K562 (cell line): ENCODE data around the gene CPLANE2. TPM values are rescaled to one million over a fixed set of nuclear protein-coding genes. Genes with fewer than 3 reads are reported as not detected.

Source experiments
- ATAC-seq: fragments of 200-7000 bp; cut with Tn5 transposase; 3 replicates; pipeline ENCODE4 v1.9.1; 2020; ENCODE audit warnings: moderate library complexity
- BruUV-seq: library from RNA; stranded (reverse); fragments of 400-500 nt; replicated peaks from 2 replicates; lab custom pipeline; 2021; lab: Mats Ljungman, UMichigan
- CTCF ChIA-PET: fragments of 300-600 bp; formaldehyde crosslinking; extraction: SDS; loops from one replicate; lab custom pipeline; 2021; ENCODE audit warnings: low intra/inter-chr PET ratio; lab: Yijun Ruan, JAX
- POLR2A ChIA-PET: fragments of 300-600, 350-650 bp; sonication (Branson Sonifier 250); formaldehyde crosslinking; extraction: SDS; loops from one replicate; lab custom pipeline; 2021; ENCODE audit warnings: antibody characterized with exemption, inconsistent platforms; lab: Yijun Ruan, JAX
- DNase-seq, 4 experiments: peaks; one replicate each; pipeline versions ENCODE4 v3.0.0 to v3.0.0-alpha.2; 2011 to 2018; ENCODE audit warnings: low spot score in 3 of 4, mixed read lengths in 3 of 4; ENCODE audit errors: extremely low read depth in 1 of 4
- FAIRE-seq: peaks from 2 replicates; lab custom pipeline; 2011; peaks lifted over from hg19 to GRCh38; lab: Jason Lieb, UNC
- H2AFZ ChIP-seq: 2 replicates; pipeline ENCODE4 v1.6.0; 2011; ENCODE audit warnings: low read depth, low read length, control low read depth, inconsistent platforms
- H3K27ac ChIP-seq: fragments of 200-600 bp; 3 replicates; pipeline ENCODE4 v1.8.0; 2011; ENCODE audit warnings: low read depth, mild to moderate bottlenecking, control low read depth, inconsistent platforms, low read length, moderate library complexity, mixed read lengths; ENCODE audit errors: extremely low read depth
- H3K27me3 ChIP-seq, 2 experiments: fragments of 300-600 bp in 1 of 2; 2 replicates in 1 of 2; 3 replicates in 1 of 2; pipeline versions ENCODE4 v1.6.0 to v1.8.0; 2011; ENCODE audit warnings: inconsistent platforms in 2 of 2, low read length in 2 of 2, mild to moderate bottlenecking in 1 of 2, mixed read lengths in 1 of 2, moderate library complexity in 1 of 2; ENCODE audit not compliant: control insufficient read depth in 2 of 2, insufficient read depth in 2 of 2
- H3K36me3 ChIP-seq: fragments of 300-600 bp; 3 replicates; pipeline ENCODE4 v1.8.0; 2011; ENCODE audit warnings: mild to moderate bottlenecking, low read length, inconsistent platforms; ENCODE audit not compliant: control insufficient read depth, insufficient read depth
- H3K4me1 ChIP-seq, 2 experiments: fragments of 200-600 bp in 1 of 2; replicated peaks in 1 of 2; 2 replicates in 1 of 2; 3 replicates in 1 of 2; pipeline versions ENCODE4 v1.5.1 to v1.8.0; 2011; ENCODE audit warnings: inconsistent platforms in 2 of 2, low read length in 2 of 2, mild to moderate bottlenecking in 1 of 2, mixed read lengths in 1 of 2, moderate library complexity in 1 of 2; ENCODE audit not compliant: control insufficient read depth in 2 of 2, insufficient read depth in 2 of 2
- H3K4me2 ChIP-seq: 2 replicates; pipeline ENCODE4 v1.6.1; 2011; ENCODE audit warnings: low read length, control low read depth, inconsistent platforms, mixed read lengths; ENCODE audit not compliant: insufficient read depth
- H3K4me3 ChIP-seq: fragments of 200-600 bp; sonication (generic), shearing (Covaris generic); 2 replicates; pipeline ENCODE4 v1.5.1; 2016; ENCODE audit warnings: control low read depth, inconsistent platforms
- H3K79me2 ChIP-seq: fragments of 200-600 bp; 3 replicates; pipeline ENCODE4 v1.8.0; 2011; ENCODE audit warnings: low read length, inconsistent platforms; ENCODE audit not compliant: control insufficient read depth, insufficient read depth
- H3K9ac ChIP-seq, 2 experiments: 2 replicates each; pipeline versions ENCODE4 v1.6.0 to v1.6.1; 2011; ENCODE audit warnings: low read depth in 2 of 2, low read length in 2 of 2, control low read depth in 1 of 2, inconsistent platforms in 1 of 2, mild to moderate bottlenecking in 1 of 2, mixed read lengths in 1 of 2; ENCODE audit not compliant: insufficient read depth in 1 of 2
- H3K9me1 ChIP-seq: one replicate; pipeline ENCODE4 v1.6.0; 2011; ENCODE audit warnings: inconsistent platforms, mild to moderate bottlenecking, low read length, moderate library complexity; ENCODE audit not compliant: control insufficient read depth, insufficient read depth
- H3K9me3 ChIP-seq: replicated peaks from 2 replicates; pipeline ENCODE4 v1.5.1; 2011; ENCODE audit warnings: low read depth, low read length, inconsistent platforms; ENCODE audit not compliant: control insufficient read depth, insufficient read depth
- H4K20me1 ChIP-seq: replicated peaks from 2 replicates; pipeline ENCODE4 v1.6.1; 2011; ENCODE audit warnings: low read length, inconsistent platforms, mixed read lengths; ENCODE audit not compliant: control insufficient read depth, insufficient read depth
- CHCHD3 ChIP-seq: fragments of 250-450 bp; sonication (Bioruptor Pico); IDR thresholded peaks from 2 replicates; pipeline ENCODE4 v2.1.2; 2022; ENCODE audit warnings: mild to moderate bottlenecking
- EHMT2 ChIP-seq: fragments of 450-650 bp; IDR thresholded peaks from 2 replicates; pipeline ENCODE4 v1.6.1; 2018; ENCODE audit warnings: antibody characterized with exemption
- HDAC2 ChIP-seq: fragments of 450-650 bp; IDR thresholded peaks from 2 replicates; pipeline ENCODE4 v1.6.1; 2016; ENCODE audit warnings: mild to moderate bottlenecking
- JUNB ChIP-seq: fragments of 450-650 bp; formaldehyde crosslinking; conservative IDR thresholded peaks from 2 replicates; pipeline ENCODE4 v1.4.0; 2020; ENCODE audit warnings: mild to moderate bottlenecking
- MXI1 ChIP-seq: IDR thresholded peaks from 2 replicates; pipeline ENCODE4 v1.6.1; 2011; ENCODE audit warnings: low read depth, mild to moderate bottlenecking, improper control_type of control experiment, low read length
- RBM15 ChIP-seq: fragments of 200-400 bp; formaldehyde crosslinking; IDR thresholded peaks from 2 replicates; pipeline ENCODE4 v1.6.1; 2018; ENCODE audit warnings: mild to moderate bottlenecking, low read length, moderate library complexity; ENCODE audit not compliant: insufficient read depth
- RBM25 ChIP-seq: fragments of 200-400 bp; formaldehyde crosslinking; IDR thresholded peaks from 2 replicates; pipeline ENCODE4 v1.6.1; 2018; ENCODE audit warnings: low read length, low read depth, moderate library complexity; ENCODE audit not compliant: severe bottlenecking
- SETDB1 ChIP-seq: IDR thresholded peaks from one replicate; pipeline ENCODE4 v1.6.1; 2012; ENCODE audit warnings: low read length, control low read depth, inconsistent platforms
- SMAD3 ChIP-seq: fragments of 450-650 bp; formaldehyde crosslinking; conservative IDR thresholded peaks from 2 replicates; pipeline ENCODE4 v1.4.0; 2020; ENCODE audit warnings: mild to moderate bottlenecking
- ZEB2 ChIP-seq: fragments of 450-650 bp; IDR thresholded peaks from 2 replicates; pipeline ENCODE4 v1.6.1; 2016
- WGBS: fragments of 100-300 bp; shearing (Covaris generic); methylation state at CpG from one replicate; pipeline ENCODE4 v1.1.6; 2016; ENCODE audit warnings: low coverage, mixed read lengths; ENCODE audit not compliant: insufficient coverage; ENCODE audit errors: missing lambda C conversion rate; 5-methylcytosine and 5-hydroxymethylcytosine counted together
- in situ Hi-C: fragments of 300-500 bp; cut with MboI; formaldehyde crosslinking; loops from 4 replicates; pipeline ENCODE4 v1.15.0; 2018; ENCODE audit warnings: inconsistent platforms, mixed read lengths
- intact Hi-C: fragments of 100-400 bp; cut with micrococcal nuclease; formaldehyde crosslinking; loops from 2 replicates; pipeline ENCODE4 v1.14.2; 2022
- polyA plus RNA-seq, 8 experiments: library from polyadenylated mRNA; depleted of rRNA in 4 of 8; stranded (reverse) in 5 of 8; unstranded in 3 of 8; fragments of >200 nt; fragmentation: Nextera tagmentation in 2 of 8; fragmentation: Illumina TruSeq in 1 of 8; extraction: Ambion mirVana in 2 of 8; extraction: Trizol in 1 of 8; gene quantifications; 2 replicates each; pipeline versions ENCODE4 v1.2.1 to v1.2.3, GENCODE V29; 2011 to 2014; ENCODE audit warnings: inconsistent platforms in 1 of 8, missing spikeins in 1 of 8
- total RNA-seq, 7 experiments: library from RNA; depleted of rRNA in 6 of 7; stranded (reverse); fragments of >200 nt in 6 of 7; fragmentation: Illumina TruSeq in 2 of 7; extraction: Trizol in 2 of 7; gene quantifications; 2 replicates each; pipeline versions ENCODE4 v1.2.1 to v1.2.3, GENCODE V29; 2011 to 2021; ENCODE audit warnings: low replicate concordance in 1 of 7
- TF ChIP-seq, protein P1 (sequence below): fragments of 250-450 bp; sonication (Bioruptor Pico); IDR thresholded peaks from 2 replicates; pipeline ENCODE4 v1.5.0; 2020; ENCODE audit warnings: mild to moderate bottlenecking, borderline replicate concordance
- TF ChIP-seq, protein P2 (sequence below): fragments of 250-450 bp; sonication (Bioruptor Pico); IDR thresholded peaks from 2 replicates; pipeline ENCODE4 v1.8.0; 2022; ENCODE audit warnings: moderate library complexity, mild to moderate bottlenecking, inconsistent platforms

Gene CPLANE2
- total and polyA plus RNA-seq, 9 of the 15 experiments (the other 6 are each of a cell fraction or from before 2014, with no cell fraction given) = 0.17 to 20.9 (median 8.1) TPM

DNA sequence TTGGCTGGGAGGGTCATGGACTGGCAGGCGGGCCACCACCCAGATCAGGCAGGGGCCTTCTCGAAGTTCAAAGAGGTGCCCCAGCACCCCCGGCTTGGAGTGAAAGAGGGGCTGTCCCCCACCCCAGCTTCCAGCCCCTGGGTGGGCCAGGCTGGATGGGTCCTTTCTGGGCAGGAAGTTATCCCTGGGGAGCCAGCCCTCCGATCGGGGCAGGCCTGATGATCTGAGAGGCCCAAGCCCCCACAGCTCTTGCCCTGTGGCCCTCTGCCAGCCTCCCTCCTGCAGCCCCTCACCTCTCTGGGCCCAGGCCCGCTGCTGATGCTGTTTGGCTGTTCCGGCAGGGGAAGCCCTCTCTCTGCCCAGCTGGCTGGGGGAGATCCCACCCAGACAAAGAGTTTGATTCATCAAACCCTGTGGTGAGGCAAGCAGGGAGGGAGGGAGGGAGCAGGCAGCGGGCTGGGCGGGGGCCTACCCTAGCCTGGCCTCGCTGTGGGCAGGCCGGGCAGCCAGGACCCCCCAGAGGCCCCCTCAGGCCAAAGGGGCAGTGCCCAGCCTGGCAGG, 27.1 kb downstream of the CPLANE2 start:
- no peak for FAIRE-seq
- Histone ChIP-seq H3K4me2 (no peak overlapping the region), H3K27ac (no peak overlapping the region), H3K36me3 (no peaks in the 10 kb centered on the region), H3K9me3 (no peaks in the 10 kb centered on the region), H3K9me1 (no peaks in the 10 kb centered on the region), H4K20me1 (no peaks in the 10 kb centered on the region), H3K4me1 (peaks cover 26 to 53% of the 10 kb centered on the region in 2 experiments), H2AFZ (no peak overlapping the region), H3K9ac (peak overlapping the region in 1 of 2 experiments; percentile 33; a peak in 2 of 4 replicates), H3K79me2 (peaks cover 8% of the 10 kb centered on the region; the same call in 2 of the 3 replicates), H3K27me3 (no peaks in the 10 kb centered on the region), H3K4me3 (no peak overlapping the region)
- no peak for TF ChIP-seq RBM15
- no peak for TF ChIP-seq EHMT2
- POLR2A ChIA-PET = no interaction called here
- intact Hi-C loops (no loop called here), in situ Hi-C loops (no loop called here)
- no TSS peak for BruUV-seq
- no peak for ATAC-seq
- 63% methylated on average over 6 of the region's 11 CpGs for WGBS
- no peak for DNase-seq
- CTCF ChIA-PET = no interaction called here

DNA sequence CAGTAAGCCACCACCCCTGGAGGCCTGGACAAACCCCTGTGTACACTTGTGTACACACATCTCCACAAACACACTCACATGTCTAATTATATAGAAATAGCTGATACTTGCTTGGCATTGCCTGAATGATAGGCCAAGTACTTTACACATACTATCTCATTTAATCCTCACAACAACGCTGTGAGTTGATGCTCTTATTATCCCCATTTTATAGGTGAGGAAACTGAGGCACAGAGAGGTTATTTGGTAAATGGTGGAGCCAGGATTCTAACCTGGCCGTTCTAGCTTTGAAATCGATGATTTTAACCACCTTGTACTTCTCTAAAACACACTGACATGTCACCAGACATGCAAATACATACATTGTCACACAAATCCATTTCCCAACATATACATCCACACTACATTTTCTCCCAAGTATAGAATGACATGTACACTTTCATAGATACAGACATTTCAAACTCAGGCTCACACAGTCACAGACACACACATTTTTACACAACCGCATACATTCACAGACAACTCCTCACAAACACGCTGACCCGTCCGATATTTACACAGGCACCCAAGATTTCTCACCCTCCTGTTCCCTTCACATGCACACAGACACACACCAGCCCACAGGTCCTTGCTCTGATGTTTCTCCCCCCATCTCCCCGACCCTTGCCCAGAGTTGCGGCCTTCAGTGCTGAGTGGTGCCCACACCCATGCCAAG, 27.7 kb downstream of the CPLANE2 start:
- Histone ChIP-seq H2AFZ (no peak overlapping the region), H3K4me1 (peaks cover 26 to 54% of the 10 kb centered on the region in 2 experiments), H4K20me1 (no peaks in the 10 kb centered on the region), H3K9me3 (no peaks in the 10 kb centered on the region), H3K9me1 (no peaks in the 10 kb centered on the region), H3K4me3 (no peak overlapping the region), H3K79me2 (peaks cover 8% of the 10 kb centered on the region; the same call in 2 of the 3 replicates), H3K36me3 (no peaks in the 10 kb centered on the region), H3K27me3 (no peaks in the 10 kb centered on the region), H3K4me2 (no peak overlapping the region), H3K27ac (no peak overlapping the region), H3K9ac (peak overlapping the region in 1 of 2 experiments; percentile 90; a peak in 2 of 4 replicates)
- DNase-seq = no peak
- no peak for ATAC-seq
- FAIRE-seq = no peak
- in situ Hi-C loops = no loop called here
- ChIA-PET POLR2A (interaction anchor here (0.6 to 3.7 kb wide), 2 partner anchors 8 to 229 kb away, joined by 3 to 21 read pairs; no protein-coding TSS in a partner anchor), CTCF (no interaction called here)
- no TSS peak for BruUV-seq
- WGBS = 63% methylated on average over 9 of the region's 9 CpGs
- intact Hi-C loops = no loop called here
- peak; percentile 92 for TF ChIP-seq RBM25
- TF ChIP-seq, protein P1, sequence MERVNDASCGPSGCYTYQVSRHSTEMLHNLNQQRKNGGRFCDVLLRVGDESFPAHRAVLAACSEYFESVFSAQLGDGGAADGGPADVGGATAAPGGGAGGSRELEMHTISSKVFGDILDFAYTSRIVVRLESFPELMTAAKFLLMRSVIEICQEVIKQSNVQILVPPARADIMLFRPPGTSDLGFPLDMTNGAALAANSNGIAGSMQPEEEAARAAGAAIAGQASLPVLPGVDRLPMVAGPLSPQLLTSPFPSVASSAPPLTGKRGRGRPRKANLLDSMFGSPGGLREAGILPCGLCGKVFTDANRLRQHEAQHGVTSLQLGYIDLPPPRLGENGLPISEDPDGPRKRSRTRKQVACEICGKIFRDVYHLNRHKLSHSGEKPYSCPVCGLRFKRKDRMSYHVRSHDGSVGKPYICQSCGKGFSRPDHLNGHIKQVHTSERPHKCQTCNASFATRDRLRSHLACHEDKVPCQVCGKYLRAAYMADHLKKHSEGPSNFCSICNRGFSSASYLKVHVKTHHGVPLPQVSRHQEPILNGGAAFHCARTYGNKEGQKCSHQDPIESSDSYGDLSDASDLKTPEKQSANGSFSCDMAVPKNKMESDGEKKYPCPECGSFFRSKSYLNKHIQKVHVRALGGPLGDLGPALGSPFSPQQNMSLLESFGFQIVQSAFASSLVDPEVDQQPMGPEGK (CRISPR knock-in tag) = no peak
- TF ChIP-seq, protein P2, sequence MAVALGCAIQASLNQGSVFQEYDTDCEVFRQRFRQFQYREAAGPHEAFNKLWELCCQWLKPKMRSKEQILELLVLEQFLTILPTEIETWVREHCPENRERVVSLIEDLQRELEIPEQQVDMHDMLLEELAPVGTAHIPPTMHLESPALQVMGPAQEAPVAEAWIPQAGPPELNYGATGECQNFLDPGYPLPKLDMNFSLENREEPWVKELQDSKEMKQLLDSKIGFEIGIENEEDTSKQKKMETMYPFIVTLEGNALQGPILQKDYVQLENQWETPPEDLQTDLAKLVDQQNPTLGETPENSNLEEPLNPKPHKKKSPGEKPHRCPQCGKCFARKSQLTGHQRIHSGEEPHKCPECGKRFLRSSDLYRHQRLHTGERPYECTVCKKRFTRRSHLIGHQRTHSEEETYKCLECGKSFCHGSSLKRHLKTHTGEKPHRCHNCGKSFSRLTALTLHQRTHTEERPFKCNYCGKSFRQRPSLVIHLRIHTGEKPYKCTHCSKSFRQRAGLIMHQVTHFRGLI (CRISPR knock-in tag) = no peak
- no peak for TF ChIP-seq MXI1
- peak; percentile 25; the same call in 1 of the 2 replicates for TF ChIP-seq HDAC2
- TF ChIP-seq CHCHD3 (CRISPR knock-in tag) = no peak
- TF ChIP-seq JUNB (CRISPR knock-in tag) = no peak
- TF ChIP-seq SMAD3 = no peak
- no peak for TF ChIP-seq SETDB1
- no peak for TF ChIP-seq ZEB2
